Erythroblast (primary cell): ENCODE data around the gene HELT.

Experiments
- GATA1 ChIP-seq: IDR thresholded peaks from 2 replicates; pipeline ENCODE4 v1.6.1; 2011; ENCODE audit warnings: low read depth, mild to moderate bottlenecking, control low read depth, low read length, moderate library complexity
- POLR2A ChIP-seq: IDR thresholded peaks from 2 replicates; pipeline ENCODE4 v1.6.1; 2011; ENCODE audit warnings: mild to moderate bottlenecking, low read length

DNA sequence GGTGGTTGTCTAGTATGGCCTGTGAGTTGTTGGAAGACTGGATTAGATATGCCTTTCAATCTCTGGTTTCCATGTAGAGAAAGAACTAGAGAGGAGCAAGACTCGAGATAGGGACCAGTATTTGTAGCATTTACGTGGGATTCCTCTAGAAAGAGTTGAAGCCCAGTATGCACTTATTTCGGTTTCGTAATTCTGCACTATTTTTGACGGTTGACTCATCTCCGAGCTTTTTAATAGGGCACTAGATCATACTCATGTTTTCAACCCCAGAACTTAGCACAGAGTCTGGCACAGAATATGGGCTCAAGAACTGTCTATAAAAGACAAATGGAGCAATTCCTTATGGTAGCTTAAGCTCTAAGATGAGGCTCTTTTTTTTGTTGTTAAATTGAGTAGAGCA, 15.7 kb downstream of the HELT start:
- no peak for TF ChIP-seq POLR2A
- no peak for TF ChIP-seq GATA1
